GM12878 (cell line): ENCODE results near the gene CAPZB. TPM values are rescaled to one million over a fixed set of nuclear protein-coding genes. Genes with fewer than 3 reads are reported as not detected.

Source experiments
- ATAC-seq: fragments of 200-7000 bp; cut with Tn5 transposase; 3 replicates; pipeline ENCODE4 v1.9.1; 2020; ENCODE audit warnings: mild to moderate bottlenecking, moderate library complexity
- BruUV-seq: library from RNA; stranded (reverse); fragments of 400-500 nt; replicated peaks from 2 replicates; lab custom pipeline; 2021; lab: Mats Ljungman, UMichigan
- CTCF ChIA-PET: fragments of 300-600 bp; sonication (Branson Sonifier 250); formaldehyde crosslinking; extraction: SDS; loops from one replicate; lab custom pipeline; 2021; ENCODE audit warnings: inconsistent platforms; lab: Yijun Ruan, JAX
- POLR2A ChIA-PET: fragments of 350-600 bp; formaldehyde crosslinking; extraction: SDS; loops from one replicate; lab custom pipeline; 2021; ENCODE audit warnings: inconsistent platforms; lab: Charles Lee
- RAD21 ChIA-PET: fragments of 300-600 bp; sonication (Branson Sonifier 250); formaldehyde crosslinking; loops from one replicate; lab custom pipeline; 2023; ENCODE audit warnings: antibody characterized with exemption; ENCODE audit not compliant: unreplicated experiment; lab: Charles Lee
- SMC1A ChIA-PET: fragments of 300-600 bp; sonication (Branson Sonifier 250); formaldehyde crosslinking; loops from one replicate; lab custom pipeline; 2023; ENCODE audit not compliant: unreplicated experiment, uncharacterized antibody; lab: Charles Lee
- DNase-seq: peaks from one replicate; pipeline ENCODE4 v3.0.0-alpha.2; 2011; ENCODE audit warnings: low read depth, low spot score
- FAIRE-seq: peaks from 3 replicates; lab custom pipeline; 2011; peaks lifted over from hg19 to GRCh38; lab: Jason Lieb, UNC
- H2AFZ ChIP-seq: 2 replicates; pipeline ENCODE4 v1.6.0; 2011; ENCODE audit warnings: low read depth, low read length, control low read depth; ENCODE audit not compliant: control insufficient read depth
- H3K27ac ChIP-seq: 2 replicates; pipeline ENCODE4 v1.5.1; 2011; ENCODE audit warnings: control low read depth; ENCODE audit not compliant: control insufficient read depth, insufficient read depth
- H3K27me3 ChIP-seq, 2 experiments: replicated peaks in 1 of 2; 2 replicates each; pipeline versions ENCODE4 v1.6.0 to v1.6.1; 2011; ENCODE audit warnings: low read length in 1 of 2; ENCODE audit not compliant: control insufficient read depth in 2 of 2, insufficient read depth in 2 of 2
- H3K36me3 ChIP-seq, 2 experiments: 2 replicates each; pipeline ENCODE4 v1.5.1; 2011; ENCODE audit warnings: low read length in 1 of 2; ENCODE audit not compliant: control insufficient read depth in 2 of 2, insufficient read depth in 2 of 2
- H3K4me1 ChIP-seq: 2 replicates; pipeline ENCODE4 v1.6.1; 2011; ENCODE audit warnings: mild to moderate bottlenecking, low read length, moderate library complexity, mixed read lengths; ENCODE audit not compliant: control insufficient read depth, insufficient read depth
- H3K4me2 ChIP-seq: 2 replicates; pipeline ENCODE4 v1.6.0; 2011; ENCODE audit warnings: control low read depth; ENCODE audit not compliant: control insufficient read depth, insufficient read depth
- H3K4me3 ChIP-seq: fragments of 200-600 bp; sonication (generic); 2 replicates; pipeline ENCODE4 v1.5.1; 2016
- H3K79me2 ChIP-seq: 2 replicates; pipeline ENCODE4 v1.6.0; 2011; ENCODE audit warnings: low read length; ENCODE audit not compliant: control insufficient read depth, insufficient read depth
- H3K9ac ChIP-seq: 2 replicates; pipeline ENCODE4 v1.8.0; 2011; ENCODE audit warnings: low read length, control low read depth, mixed read lengths; ENCODE audit not compliant: control insufficient read depth, insufficient read depth
- H3K9me3 ChIP-seq: replicated peaks from 3 replicates; pipeline ENCODE4 v1.5.1; 2011; ENCODE audit warnings: mild to moderate bottlenecking, low read length; ENCODE audit not compliant: control insufficient read depth, insufficient read depth
- H4K20me1 ChIP-seq: 2 replicates; pipeline ENCODE4 v1.6.0; 2011; ENCODE audit not compliant: control insufficient read depth, insufficient read depth
- BHLHE40 ChIP-seq, 2 experiments: fragments of 450-650 bp in 1 of 2; IDR thresholded peaks; 2 replicates each; pipeline ENCODE4 v1.6.1; 2011 to 2017; ENCODE audit warnings: low read depth in 2 of 2, borderline replicate concordance in 1 of 2, improper control_type of control experiment in 1 of 2, low read length in 1 of 2, mild to moderate bottlenecking in 1 of 2
- CEBPB ChIP-seq, 2 experiments: fragments of 150-350 bp in 1 of 2; IDR thresholded peaks; 2 replicates each; pipeline ENCODE4 v1.6.1; 2012 to 2014; ENCODE audit warnings: low read depth in 2 of 2, low read length in 2 of 2, borderline replicate concordance in 1 of 2, inconsistent platforms in 1 of 2
- E2F4 ChIP-seq: IDR thresholded peaks from 2 replicates; pipeline ENCODE4 v1.6.1; 2012; ENCODE audit warnings: low read depth, low read length, improper control_type of control experiment
- KLF5 ChIP-seq: fragments of 450-650 bp; IDR thresholded peaks from 2 replicates; pipeline ENCODE4 v1.6.1; 2014; ENCODE audit warnings: mild to moderate bottlenecking; ENCODE audit not compliant: partially characterized antibody
- MYB ChIP-seq: fragments of 150-350 bp; IDR thresholded peaks from 2 replicates; pipeline ENCODE4 v1.6.1; 2014; ENCODE audit warnings: mild to moderate bottlenecking, low read depth, low read length, borderline replicate concordance
- NR2C1 ChIP-seq: fragments of 450-650 bp; IDR thresholded peaks from 2 replicates; pipeline ENCODE4 v1.6.1; 2017; ENCODE audit warnings: antibody characterized with exemption, mild to moderate bottlenecking, moderate library complexity
- NR2C2 ChIP-seq: IDR thresholded peaks from 2 replicates; pipeline ENCODE4 v1.6.1; 2011; ENCODE audit warnings: borderline replicate concordance, low read depth; ENCODE audit not compliant: control insufficient read depth, insufficient read length
- RUNX3 ChIP-seq: IDR thresholded peaks from 2 replicates; pipeline ENCODE4 v1.6.1; 2012; ENCODE audit warnings: low read length, inconsistent platforms
- STAT1 ChIP-seq: fragments of 450-650 bp; conservative IDR thresholded peaks from 2 replicates; pipeline ENCODE4 v1.6.1; 2014; ENCODE audit warnings: antibody characterized with exemption, mild to moderate bottlenecking
- SUZ12 ChIP-seq: fragments of 200-600 bp; sonication (generic); IDR thresholded peaks from one replicate; pipeline ENCODE4 v1.6.1; 2018; ENCODE audit warnings: antibody characterized with exemption, mild to moderate bottlenecking; ENCODE audit not compliant: unreplicated experiment
- ZNF274 ChIP-seq: IDR thresholded peaks from one replicate; pipeline ENCODE4 v1.8.0; 2011; ENCODE audit not compliant: insufficient read length, insufficient read depth
- ZNF622 ChIP-seq: fragments of 450-650 bp; IDR thresholded peaks from 2 replicates; pipeline ENCODE4 v1.6.1; 2017; ENCODE audit warnings: mild to moderate bottlenecking, inconsistent platforms
- WGBS: methylation state at CpG from one replicate; pipeline ENCODE4 v1.1.6; 2016; ENCODE audit warnings: low lambda C conversion rate; ENCODE audit not compliant: insufficient replicate concordance, insufficient coverage; ENCODE audit errors: missing lambda C conversion rate; 5-methylcytosine and 5-hydroxymethylcytosine counted together
- in situ Hi-C: fragments of 300-500 bp; cut with MboI; formaldehyde crosslinking; loops from 9 replicates; pipeline ENCODE4 v1.14.3; 2018; ENCODE audit warnings: mixed read lengths
- intact Hi-C: fragments of 100-400 bp; cut with micrococcal nuclease; formaldehyde crosslinking; loops from one replicate; pipeline ENCODE4 v1.14.2; 2022; ENCODE audit not compliant: unreplicated experiment
- polyA plus RNA-seq, 11 experiments: library from polyadenylated mRNA; depleted of rRNA in 4 of 11; unstranded in 6 of 11; stranded (reverse) in 5 of 11; fragments of >200 nt; fragmentation: Nextera tagmentation in 4 of 11; fragmentation: Illumina TruSeq in 1 of 11; extraction: Ambion mirVana in 4 of 11; extraction: Trizol in 1 of 11; gene quantifications; 1 replicate in 1 of 11; 2 replicates in 10 of 11; pipeline versions ENCODE4 v1.2.1 to v1.2.3, GENCODE V29; 2011 to 2016; ENCODE audit warnings: inconsistent platforms in 2 of 11, missing spikeins in 2 of 11, low read depth in 1 of 11
- total RNA-seq, 4 experiments: library from RNA; depleted of rRNA in 3 of 4; stranded (reverse); fragments of >200 nt in 3 of 4; fragmentation: Illumina TruSeq in 1 of 4; extraction: Trizol in 1 of 4; gene quantifications; 2 replicates each; pipeline versions ENCODE4 v1.2.1 to v1.2.3, GENCODE V29; 2013 to 2021

Gene CAPZB
- total and polyA plus RNA-seq, 10 of the 15 experiments (the other 5 are each of a cell fraction or from before 2014, with no cell fraction given) = 104 to 454 (median 213) TPM

GRCh38 chr1:19363536-19364152 is 121.7 kb downstream of the CAPZB start:
- H3K4me1 ChIP-seq = no peaks in the 10 kb centered on the region
- H3K79me2 ChIP-seq = no peaks in the 10 kb centered on the region; the same call in 1 of the 2 replicates
- no peak overlapping the region for H3K4me2 ChIP-seq
- ATAC-seq (no peak), FAIRE-seq (no peak), DNase-seq (no peak)
- ChIA-PET SMC1A (no interaction called here), RAD21 (interaction anchor here (0.6 kb wide), 1 partner anchor 114 kb away, joined by 3 read pairs; no protein-coding TSS in a partner anchor), CTCF (interaction anchor here (0.7 to 1.3 kb wide), 5 partner anchors 218 to 450 kb away, joined by 3 to 4 read pairs (median 3); no protein-coding TSS in a partner anchor), POLR2A (no interaction called here)
- BruUV-seq = no TSS peak
- H3K4me3 ChIP-seq = no peak overlapping the region
- in situ Hi-C loops (no loop called here), intact Hi-C loops (no loop called here)
- peaks cover 4% of the 10 kb centered on the region for H4K20me1 ChIP-seq
- no peaks in the 10 kb centered on the region for H3K27me3 ChIP-seq
- 86% methylated on average over 8 of the region's 8 CpGs for WGBS
- TF ChIP-seq STAT1 (no peak), ZNF622 (no peak), E2F4 (no peak), CEBPB (IDR thresholded peaks at IDR 0.05; ENCODE audit: borderline replicate concordance in 1 of 2, low read depth in 2 of 2, low read length in 2 of 2) (no peak), NR2C1 (no peak), RUNX3 (no peak), SUZ12 (no peak), BHLHE40 (IDR thresholded peaks at IDR 0.05; ENCODE audit: borderline replicate concordance in 1 of 2, low read depth in 2 of 2, low read length in 1 of 2) (no peak), NR2C2 (no peak), ZNF274 (no peak), MYB (no peak), KLF5 (no peak)
- H3K36me3 ChIP-seq = peaks cover 2 to 4% of the 10 kb centered on the region in 2 experiments
- H2AFZ ChIP-seq = no peak overlapping the region
- no peaks in the 10 kb centered on the region for H3K9me3 ChIP-seq
- no peak overlapping the region for H3K9ac ChIP-seq
- H3K27ac ChIP-seq = no peak overlapping the region
